Activated B cell treated with CpG ODN at 0.5 μM for 24 hours (primary cell): Measurements from ENCODE around the gene SPOCK3. TPM values are rescaled to one million over a fixed set of nuclear protein-coding genes. Genes with fewer than 3 reads are reported as not detected.

Experiments used
- ATAC-seq: fragments of 200-7000 bp; cut with Tn5 transposase; one replicate; pipeline ENCODE4 v1.10.0; 2021; ENCODE audit warnings: low read depth, mild to moderate bottlenecking, moderate library complexity
- CTCF ChIA-PET: fragments of 350-600 bp; sonication (Branson Sonifier 250); formaldehyde crosslinking; loops from one replicate; lab custom pipeline; 2021; ENCODE audit warnings: antibody characterized with exemption; lab: Charles Lee
- POLR2A ChIA-PET: fragments of 350-600 bp; sonication (Branson Sonifier 250); formaldehyde crosslinking; loops from one replicate; lab custom pipeline; 2021; ENCODE audit warnings: antibody characterized with exemption; lab: Charles Lee
- DNase-seq: peaks from one replicate; pipeline ENCODE4 v3.0.0; 2022
- H3K27ac Mint-ChIP-seq: one replicate; pipeline ENCODE4 v1.8.0; 2020; ENCODE audit warnings: mixed read lengths
- H3K27me3 Mint-ChIP-seq: one replicate; pipeline ENCODE4 v1.8.0; 2021; ENCODE audit warnings: mixed read lengths
- H3K36me3 Mint-ChIP-seq: one replicate; pipeline ENCODE4 v1.8.0; 2021; ENCODE audit warnings: low read depth, mixed read lengths
- H3K4me1 Mint-ChIP-seq: one replicate; pipeline ENCODE4 v1.8.0; 2021; ENCODE audit warnings: mixed read lengths
- H3K4me3 Mint-ChIP-seq: one replicate; pipeline ENCODE4 v1.8.0; 2020; ENCODE audit warnings: mild to moderate bottlenecking, mixed read lengths
- H3K9me3 Mint-ChIP-seq: one replicate; pipeline ENCODE4 v1.8.0; 2020; ENCODE audit warnings: mixed read lengths
- intact Hi-C: fragments of 100-400 bp; cut with micrococcal nuclease; formaldehyde crosslinking; loops from one replicate; pipeline ENCODE4 v1.15.1; 2024
- total RNA-seq: library from RNA; stranded (reverse); gene quantifications from 2 replicates; pipeline ENCODE4 v1.2.3, GENCODE V29; 2022
- TF ChIP-seq, protein P1 (sequence below): fragments of 200-600 bp; IDR thresholded peaks from one replicate; pipeline ENCODE4 v1.8.0; 2022; ENCODE audit warnings: antibody characterized with exemption, mild to moderate bottlenecking

Gene SPOCK3
- total RNA-seq, 1 donor from 2014 or later, result not detected

DNA sequence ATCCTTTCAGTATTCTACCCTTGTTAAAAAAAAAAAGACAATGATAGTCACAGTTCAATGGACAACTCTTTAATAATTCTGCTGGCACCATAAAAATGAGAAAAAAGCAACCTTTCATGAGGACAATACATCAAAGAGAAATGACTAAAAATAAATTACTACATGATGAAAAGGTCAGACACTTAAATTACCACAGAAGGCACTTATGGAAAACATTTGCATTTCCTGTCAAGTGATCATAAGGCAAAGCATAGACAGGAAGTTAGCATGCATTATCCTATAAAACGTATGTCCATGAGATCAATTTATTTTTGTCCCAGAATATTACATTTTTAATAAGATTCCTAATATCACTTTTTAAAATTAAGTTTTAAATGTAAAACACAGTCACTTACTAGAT lies 303.8 kb downstream of the SPOCK3 start:
- DNase-seq (no peak), ATAC-seq (no peak)
- Mint-ChIP-seq H3K27ac (no peak overlapping the region), H3K36me3 (no peaks in the 10 kb centered on the region), H3K4me1 (no peaks in the 10 kb centered on the region), H3K27me3 (no peaks in the 10 kb centered on the region), H3K9me3 (peaks cover 2% of the 10 kb centered on the region), H3K4me3 (no peak overlapping the region)
- POLR2A ChIA-PET, result no interaction called here
- intact Hi-C loops, result no loop called here
- CTCF ChIA-PET, result no interaction called here
- TF ChIP-seq, protein P1, sequence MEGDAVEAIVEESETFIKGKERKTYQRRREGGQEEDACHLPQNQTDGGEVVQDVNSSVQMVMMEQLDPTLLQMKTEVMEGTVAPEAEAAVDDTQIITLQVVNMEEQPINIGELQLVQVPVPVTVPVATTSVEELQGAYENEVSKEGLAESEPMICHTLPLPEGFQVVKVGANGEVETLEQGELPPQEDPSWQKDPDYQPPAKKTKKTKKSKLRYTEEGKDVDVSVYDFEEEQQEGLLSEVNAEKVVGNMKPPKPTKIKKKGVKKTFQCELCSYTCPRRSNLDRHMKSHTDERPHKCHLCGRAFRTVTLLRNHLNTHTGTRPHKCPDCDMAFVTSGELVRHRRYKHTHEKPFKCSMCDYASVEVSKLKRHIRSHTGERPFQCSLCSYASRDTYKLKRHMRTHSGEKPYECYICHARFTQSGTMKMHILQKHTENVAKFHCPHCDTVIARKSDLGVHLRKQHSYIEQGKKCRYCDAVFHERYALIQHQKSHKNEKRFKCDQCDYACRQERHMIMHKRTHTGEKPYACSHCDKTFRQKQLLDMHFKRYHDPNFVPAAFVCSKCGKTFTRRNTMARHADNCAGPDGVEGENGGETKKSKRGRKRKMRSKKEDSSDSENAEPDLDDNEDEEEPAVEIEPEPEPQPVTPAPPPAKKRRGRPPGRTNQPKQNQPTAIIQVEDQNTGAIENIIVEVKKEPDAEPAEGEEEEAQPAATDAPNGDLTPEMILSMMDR, result no peak

DNA sequence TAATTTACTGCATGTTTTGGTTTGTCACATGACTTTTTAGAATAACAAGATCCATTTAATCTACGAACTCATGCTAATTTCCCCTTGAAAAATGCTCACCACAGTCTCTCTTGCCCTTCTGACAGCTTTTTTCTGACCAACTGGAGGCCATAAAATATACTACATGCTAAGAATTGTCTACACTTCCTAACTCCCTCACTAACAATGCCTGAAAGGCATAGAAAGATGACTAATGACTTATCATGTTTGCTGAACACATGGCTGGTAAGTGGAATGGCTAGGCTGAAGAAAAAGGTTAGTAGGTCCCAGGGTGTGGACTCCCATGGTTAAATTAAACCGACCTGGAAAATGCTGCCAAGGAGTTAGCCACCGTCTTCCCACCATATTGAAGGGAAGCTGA lies 309.9 kb downstream of the SPOCK3 start:
- Mint-ChIP-seq H3K4me1 (no peaks in the 10 kb centered on the region), H3K27me3 (no peaks in the 10 kb centered on the region), H3K4me3 (no peak overlapping the region), H3K36me3 (no peaks in the 10 kb centered on the region), H3K27ac (no peak overlapping the region), H3K9me3 (no peaks in the 10 kb centered on the region)
- TF ChIP-seq, protein P1, result no peak
- CTCF ChIA-PET, result no interaction called here
- DNase-seq, result no peak
- POLR2A ChIA-PET, result no interaction called here
- ATAC-seq, result no peak
- intact Hi-C loops, result no loop called here

DNA sequence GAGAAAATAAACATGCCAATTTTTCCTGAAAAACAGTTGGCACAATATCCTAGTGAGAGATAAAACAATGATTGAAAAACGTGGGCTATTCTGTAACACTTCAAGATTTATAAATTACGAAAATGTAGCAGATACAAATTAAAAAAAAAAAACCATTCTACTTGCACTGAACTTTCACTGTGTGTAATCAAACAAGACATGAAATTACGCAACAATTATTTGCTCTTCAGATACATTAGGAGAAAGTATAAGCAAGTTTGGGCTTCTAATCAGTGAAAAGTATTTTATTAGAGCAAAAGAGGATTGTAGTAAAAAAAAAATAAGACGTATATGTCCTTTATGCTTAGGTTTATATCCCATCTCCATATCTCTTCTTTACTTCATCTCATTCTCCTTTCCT lies 320.4 kb downstream of the SPOCK3 start:
- no peak for ATAC-seq
- ChIA-PET POLR2A (no interaction called here), CTCF (no interaction called here)
- intact Hi-C loops, result no loop called here
- Mint-ChIP-seq H3K27ac (no peak overlapping the region), H3K4me1 (no peaks in the 10 kb centered on the region), H3K9me3 (peaks cover 6% of the 10 kb centered on the region), H3K27me3 (no peaks in the 10 kb centered on the region), H3K36me3 (no peaks in the 10 kb centered on the region), H3K4me3 (no peak overlapping the region)
- no peak for DNase-seq
- TF ChIP-seq, protein P1, result no peak

DNA sequence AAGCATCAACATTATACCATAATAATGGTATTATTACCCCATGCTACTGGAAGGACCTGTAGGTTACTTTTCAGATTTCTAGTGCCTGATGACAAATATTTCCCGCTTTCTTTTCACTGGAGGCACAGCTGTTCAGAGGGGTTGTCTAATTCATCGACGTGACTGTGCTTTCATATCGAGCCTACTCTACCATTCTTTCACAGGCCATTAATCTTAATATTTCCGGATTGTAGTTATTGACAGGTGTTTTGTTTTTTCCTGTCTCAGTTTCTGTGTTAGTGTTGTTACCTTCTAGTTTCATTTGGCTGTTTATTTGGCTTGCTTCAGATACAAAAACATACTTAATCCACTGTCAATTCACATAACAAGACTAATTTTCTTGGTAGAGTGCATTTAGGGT lies 330.9 kb downstream of the SPOCK3 start:
- ATAC-seq (no peak), DNase-seq (no peak)
- H3K27ac Mint-ChIP-seq, result no peak overlapping the region
- no peaks in the 10 kb centered on the region for H3K27me3 Mint-ChIP-seq
- H3K9me3 Mint-ChIP-seq, result peaks cover 4% of the 10 kb centered on the region
- intact Hi-C loops, result no loop called here
- no peak overlapping the region for H3K4me3 Mint-ChIP-seq
- TF ChIP-seq, protein P1, result no peak
- no peaks in the 10 kb centered on the region for H3K4me1 Mint-ChIP-seq
- POLR2A ChIA-PET, result no interaction called here
- H3K36me3 Mint-ChIP-seq, result no peaks in the 10 kb centered on the region
- CTCF ChIA-PET, result no interaction called here

DNA sequence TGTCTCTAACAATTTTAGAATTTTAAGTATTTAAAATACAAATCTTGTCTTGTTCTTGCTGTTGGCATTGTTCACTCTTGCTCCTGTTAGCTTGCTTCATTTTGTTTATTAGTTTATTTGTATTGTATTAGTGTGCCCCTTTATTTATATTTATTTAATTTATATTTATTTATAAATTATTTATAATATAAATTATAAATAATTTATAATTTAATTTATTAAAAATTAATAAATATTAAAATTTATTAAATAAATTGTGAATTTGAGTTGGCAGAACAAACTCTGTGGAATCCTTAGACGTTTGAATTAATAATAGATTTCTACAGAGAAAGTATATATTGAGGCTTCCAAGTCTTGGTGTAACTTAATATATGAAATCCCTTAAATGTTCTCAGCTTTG lies 331.4 kb downstream of the SPOCK3 start:
- Mint-ChIP-seq H3K36me3 (no peaks in the 10 kb centered on the region), H3K9me3 (peaks cover 4% of the 10 kb centered on the region), H3K4me1 (no peaks in the 10 kb centered on the region), H3K27ac (no peak overlapping the region), H3K27me3 (no peaks in the 10 kb centered on the region), H3K4me3 (no peak overlapping the region)
- POLR2A ChIA-PET, result no interaction called here
- TF ChIP-seq, protein P1, result no peak
- intact Hi-C loops, result no loop called here
- CTCF ChIA-PET, result no interaction called here
- DNase-seq (no peak), ATAC-seq (no peak)
